H9 (cell line): ENCODE results near the gene CLEC16A. TPM values are rescaled to one million over a fixed set of nuclear protein-coding genes. Genes with fewer than 3 reads are reported as not detected.

Experiments used
- DNase-seq: peaks from one replicate; pipeline ENCODE4 v3.0.0-alpha.2; 2017
- H2AFZ ChIP-seq: one replicate; pipeline ENCODE4 v1.6.1; 2013; ENCODE audit warnings: mild to moderate bottlenecking, low read length, control low read depth, moderate library complexity
- H2AK5ac ChIP-seq: 2 replicates; pipeline ENCODE4 v1.6.1; 2013; ENCODE audit warnings: low read length, control low read depth, mixed read lengths; ENCODE audit not compliant: insufficient read length
- H2BK120ac ChIP-seq: one replicate; pipeline ENCODE4 v1.6.1; 2013; ENCODE audit warnings: low read depth, mild to moderate bottlenecking, low read length, control low read depth, inconsistent platforms; ENCODE audit not compliant: poor library complexity, severe bottlenecking
- H2BK12ac ChIP-seq: 2 replicates; pipeline ENCODE4 v1.6.1; 2013; ENCODE audit warnings: low read length, control low read depth, mixed read lengths, low read depth; ENCODE audit not compliant: insufficient read length
- H2BK15ac ChIP-seq: 2 replicates; pipeline ENCODE4 v1.6.1; 2013; ENCODE audit warnings: low read depth, low read length, control low read depth
- H2BK20ac ChIP-seq: one replicate; pipeline ENCODE4 v1.6.1; 2013; ENCODE audit warnings: low read depth, mild to moderate bottlenecking, low read length, control low read depth, inconsistent platforms; ENCODE audit not compliant: poor library complexity, severe bottlenecking
- H2BK5ac ChIP-seq: 2 replicates; pipeline ENCODE4 v1.6.1; 2013; ENCODE audit warnings: low read length, control low read depth, mixed read lengths; ENCODE audit not compliant: insufficient read length
- H3K14ac ChIP-seq: 2 replicates; pipeline ENCODE4 v1.6.1; 2013; ENCODE audit warnings: low read length, control low read depth; ENCODE audit not compliant: insufficient read depth
- H3K18ac ChIP-seq: 2 replicates; pipeline ENCODE4 v1.6.1; 2013; ENCODE audit warnings: low read depth, mild to moderate bottlenecking, mixed read lengths, low read length, control low read depth; ENCODE audit not compliant: insufficient read length
- H3K23ac ChIP-seq: 2 replicates; pipeline ENCODE4 v1.6.1; 2013; ENCODE audit warnings: low read length, control low read depth, mixed read lengths, low read depth; ENCODE audit not compliant: insufficient read length
- H3K23me2 ChIP-seq: 2 replicates; pipeline ENCODE4 v1.6.1; 2013; ENCODE audit warnings: low read depth, mild to moderate bottlenecking, mixed read lengths, low read length, control low read depth; ENCODE audit not compliant: insufficient read length, poor library complexity, severe bottlenecking
- H3K27ac ChIP-seq: 2 replicates; pipeline ENCODE4 v1.5.1; 2013; ENCODE audit warnings: low read length, control low read depth, mixed read lengths, low read depth; ENCODE audit not compliant: insufficient read length
- H3K27me3 ChIP-seq: 2 replicates; pipeline ENCODE4 v1.6.1; 2013; ENCODE audit warnings: low read length, control low read depth, inconsistent platforms; ENCODE audit not compliant: insufficient read depth
- H3K4ac ChIP-seq: 2 replicates; pipeline ENCODE4 v1.6.1; 2013; ENCODE audit warnings: low read depth, mild to moderate bottlenecking, control low read depth, inconsistent platforms, low read length, moderate library complexity
- H3K4me1 ChIP-seq: 2 replicates; pipeline ENCODE4 v1.6.1; 2013; ENCODE audit warnings: low read length, control low read depth, inconsistent platforms; ENCODE audit not compliant: insufficient read depth
- H3K4me2 ChIP-seq: 2 replicates; pipeline ENCODE4 v1.6.1; 2013; ENCODE audit warnings: low read length, control low read depth, mixed read lengths; ENCODE audit not compliant: insufficient read length, insufficient read depth
- H3K56ac ChIP-seq: 2 replicates; pipeline ENCODE4 v1.6.1; 2013; ENCODE audit warnings: low read depth, mild to moderate bottlenecking, mixed read lengths, low read length, control low read depth; ENCODE audit not compliant: insufficient read length
- H3K79me1 ChIP-seq: 2 replicates; pipeline ENCODE4 v1.6.1; 2013; ENCODE audit warnings: low read depth, mild to moderate bottlenecking, moderate library complexity, low read length, control low read depth, inconsistent platforms; ENCODE audit not compliant: insufficient read depth, poor library complexity, severe bottlenecking
- H3K79me2 ChIP-seq: 2 replicates; pipeline ENCODE4 v1.6.1; 2013; ENCODE audit warnings: low read length, control low read depth, inconsistent platforms; ENCODE audit not compliant: insufficient read depth
- H3K9ac ChIP-seq: 2 replicates; pipeline ENCODE4 v1.6.1; 2013; ENCODE audit warnings: low read length, control low read depth, mixed read lengths; ENCODE audit not compliant: insufficient read length; ENCODE audit errors: extremely low read depth
- H3K9me3 ChIP-seq: one replicate; pipeline ENCODE4 v1.6.1; 2013; ENCODE audit warnings: low read depth, low read length, inconsistent platforms; ENCODE audit not compliant: control insufficient read depth
- H3T11ph ChIP-seq: one replicate; pipeline ENCODE4 v1.6.1; 2013; ENCODE audit warnings: mild to moderate bottlenecking, low read length, control low read depth, inconsistent platforms
- H4K20me1 ChIP-seq: one replicate; pipeline ENCODE4 v1.6.1; 2013; ENCODE audit not compliant: control insufficient read depth, insufficient read length, insufficient read depth
- H4K5ac ChIP-seq: 2 replicates; pipeline ENCODE4 v1.6.1; 2013; ENCODE audit warnings: low read depth, mild to moderate bottlenecking, mixed read lengths, low read length, control low read depth; ENCODE audit not compliant: insufficient read length
- H4K8ac ChIP-seq: replicated peaks from 2 replicates; pipeline ENCODE4 v1.6.1; 2013; ENCODE audit warnings: low read length, control low read depth, mixed read lengths, low read depth; ENCODE audit not compliant: insufficient read length
- H4K91ac ChIP-seq: 2 replicates; pipeline ENCODE4 v1.6.1; 2013; ENCODE audit warnings: low read depth, mild to moderate bottlenecking, moderate library complexity, mixed read lengths, low read length, control low read depth; ENCODE audit not compliant: insufficient read length
- H3K27ac Mint-ChIP-seq, 3 experiments: 2 replicates in 2 of 3; 3 replicates in 1 of 3; pipeline ENCODE4 v1.8.0; 2020 to 2021; ENCODE audit warnings: mixed read lengths in 3 of 3, mild to moderate bottlenecking in 1 of 3, moderate library complexity in 1 of 3
- H3K27me3 Mint-ChIP-seq: 2 replicates; pipeline ENCODE4 v1.8.0; 2021; ENCODE audit warnings: low read depth, mild to moderate bottlenecking, moderate library complexity, mixed read lengths
- H3K36me3 Mint-ChIP-seq, 3 experiments: 2 replicates in 2 of 3; 3 replicates in 1 of 3; pipeline ENCODE4 v1.8.0; 2020 to 2021; ENCODE audit warnings: low read depth in 3 of 3, mixed read lengths in 3 of 3; ENCODE audit not compliant: insufficient read depth in 1 of 3
- H3K4me1 Mint-ChIP-seq, 2 experiments: 2 replicates each; pipeline ENCODE4 v1.8.0; 2020; ENCODE audit warnings: mixed read lengths in 2 of 2
- H3K4me3 Mint-ChIP-seq, 2 experiments: 2 replicates in 1 of 2; 3 replicates in 1 of 2; pipeline ENCODE4 v1.8.0; 2020 to 2021; ENCODE audit warnings: mild to moderate bottlenecking in 2 of 2, mixed read lengths in 2 of 2, moderate library complexity in 1 of 2
- H3K9me3 Mint-ChIP-seq, 2 experiments: 2 replicates in 1 of 2; 3 replicates in 1 of 2; pipeline ENCODE4 v1.8.0; 2020; ENCODE audit warnings: mild to moderate bottlenecking in 2 of 2, mixed read lengths in 2 of 2, moderate library complexity in 1 of 2
- CTCF ChIP-seq: fragments of 200-600 bp; sonication (generic); conservative IDR thresholded peaks from 3 replicates; pipeline ENCODE4 v1.8.0; 2021; ENCODE audit warnings: antibody characterized with exemption, mild to moderate bottlenecking
- WGBS: extraction: QIAGEN DNeasy Blood & Tissue Kit; methylation state at CpG from one replicate; pipeline ENCODE4 v1.1.7; 2013; ENCODE audit warnings: missing lambda C conversion rate, low lambda C conversion rate, mixed read lengths; ENCODE audit not compliant: insufficient read length; ENCODE audit errors: extremely low coverage; 5-methylcytosine and 5-hydroxymethylcytosine counted together
- total RNA-seq: library from RNA; stranded (reverse); gene quantifications from 2 replicates; pipeline ENCODE4 v1.2.1, GENCODE V29; 2021

CLEC16A gene
- total RNA-seq, 1 experiment from 2014 or later, result 15.2 TPM

GRCh38 chr16:11231367-11231970, 287.1 kb downstream of the CLEC16A start:
- Histone ChIP-seq H3K79me1 (no peaks in the 10 kb centered on the region), H3K27me3 (no peaks in the 10 kb centered on the region), H3K23ac (no peak overlapping the region), H4K91ac (no peak overlapping the region), H4K20me1 (no peaks in the 10 kb centered on the region), H3K18ac (no peak overlapping the region), H3K56ac (no peak overlapping the region), H3K14ac (peak overlapping the region; percentile 69; the same call in 1 of the 2 replicates), H2BK12ac (no peak overlapping the region), H3K4me1 (no peaks in the 10 kb centered on the region), H3K23me2 (no peaks in the 10 kb centered on the region), H2BK120ac (no peak overlapping the region), H3K9ac (peak overlapping the region; percentile 12), H3K79me2 (no peaks in the 10 kb centered on the region), H4K5ac (peak overlapping the region; percentile 33), H2BK20ac (no peak overlapping the region), H2AFZ (no peak overlapping the region), H3K9me3 (no peaks in the 10 kb centered on the region), H3K4ac (no peak overlapping the region), H4K8ac (no peak overlapping the region), H3K4me2 (no peak overlapping the region), H2BK5ac (no peak overlapping the region), H3T11ph (no peak overlapping the region), H2AK5ac (no peak overlapping the region), H2BK15ac (no peak overlapping the region), H3K27ac (no peak overlapping the region)
- H3K27me3 Mint-ChIP-seq, result peaks cover 8% of the 10 kb centered on the region
- no CpG with 5 or more reads among the region's 10 CpGs for WGBS
- no peak for DNase-seq
- no peak overlapping the region; a peak in 1 of 5 replicates for H3K4me3 Mint-ChIP-seq
- H3K4me1 Mint-ChIP-seq, result peaks cover 0 to 6% of the 10 kb centered on the region in 2 experiments; a peak in 3 of 4 replicates
- H3K36me3 Mint-ChIP-seq, result no peaks in the 10 kb centered on the region
- no peak for TF ChIP-seq CTCF
- H3K9me3 Mint-ChIP-seq, result no peaks in the 10 kb centered on the region
- H3K27ac Mint-ChIP-seq, result peak overlapping the region in 1 of 3 experiments; percentile 75; a peak in 2 of 7 replicates

Other genes starting within 250 kb of the CLEC16A start
- gene TEKT5, start 249.6 kb upstream of the CLEC16A start, total RNA-seq, result 0.31 TPM in 1 of 2 replicates, not detected in the other
- gene NUBP1, start 200.7 kb upstream of the CLEC16A start, total RNA-seq, result 36.5 and 37.6 TPM in 2 replicates
- 3.0 and 3.1 TPM in 2 replicates for gene TVP23A, start 125.8 kb upstream of the CLEC16A start, total RNA-seq
- not detected in 2 replicates for gene CIITA, start 67.4 kb upstream of the CLEC16A start, total RNA-seq
- 27.5 and 28.3 TPM in 2 replicates for gene DEXI, start 2.1 kb upstream of the CLEC16A start, total RNA-seq